Mucosa of stomach (tissue), 1 donor: ENCODE measurements around the gene IZUMO4.
"Not testable (repeated sequence)": the region's sequence is repeated elsewhere in the genome, so short reads cannot be mapped to it uniquely, and the experiment has no call there.

Experiments
- H3K27me3 ChIP-seq: one replicate; pipeline ENCODE4 v1.7.0; 2013; ENCODE audit warnings: mild to moderate bottlenecking, low read length; ENCODE audit not compliant: control insufficient read depth, insufficient read depth
- H3K36me3 ChIP-seq: one replicate; pipeline ENCODE4 v1.7.0; 2013; ENCODE audit warnings: low read length; ENCODE audit not compliant: control insufficient read depth, insufficient read depth
- H3K4me1 ChIP-seq: one replicate; pipeline ENCODE4 v1.7.0; 2013; ENCODE audit warnings: mild to moderate bottlenecking, low read length; ENCODE audit not compliant: control insufficient read depth, insufficient read depth
- H3K4me3 ChIP-seq: one replicate; pipeline ENCODE4 v1.7.0; 2013; ENCODE audit warnings: low read length
- H3K9ac ChIP-seq: one replicate; pipeline ENCODE4 v1.7.0; 2013; ENCODE audit warnings: mild to moderate bottlenecking, low read length, moderate library complexity
- H3K9me3 ChIP-seq: one replicate; pipeline ENCODE4 v1.7.0; 2013; ENCODE audit warnings: mild to moderate bottlenecking, low read length, moderate library complexity; ENCODE audit not compliant: control insufficient read depth
- donor health status: Pancreatic carcinoma.

Gene IZUMO4

GRCh38 chr19:2091926-2092525, 4.7 kb upstream of the IZUMO4 start:
- not testable (repeated sequence) for H3K9ac ChIP-seq, H3K36me3 ChIP-seq

DNA sequence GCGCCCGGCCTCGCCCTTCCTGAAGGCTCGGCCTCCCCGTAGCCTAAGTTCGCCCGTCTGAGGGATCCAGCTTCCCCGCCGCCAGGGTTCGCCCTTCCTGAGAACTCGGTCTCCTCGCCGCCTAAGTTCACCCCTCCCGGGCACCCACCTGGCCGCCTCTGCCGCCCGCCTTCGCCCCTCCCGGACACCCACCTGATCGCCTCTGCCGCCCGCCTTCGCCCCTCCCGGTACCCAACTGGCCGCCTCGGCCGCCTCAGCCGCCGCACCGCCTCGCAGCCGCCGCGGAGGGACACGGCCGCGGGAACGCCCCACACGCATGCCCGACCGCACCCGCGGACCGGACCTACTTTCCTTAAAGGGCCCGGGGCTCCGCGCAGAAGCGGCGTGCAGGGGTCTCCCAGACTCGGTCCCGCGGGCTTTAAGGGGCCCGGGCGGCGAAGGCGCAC, 658 bp upstream of the IZUMO4 start, which contains the start of gene MOB3A:
Gene MOB3A (minus strand): TSS at position 293 of the 446 bp plus-strand sequence. CDS start 17,766 bp downstream, outside the sequence.
- H3K4me1 ChIP-seq, result peaks cover 26% of the 10 kb centered on the region
- H3K9me3 ChIP-seq, result no peaks in the 10 kb centered on the region
- peak within 1 kb of the TSS; percentile 63 for H3K4me3 ChIP-seq
- peak within 1 kb of the TSS; percentile 73 for H3K9ac ChIP-seq
- no peaks in the 10 kb centered on the region for H3K27me3 ChIP-seq
- H3K36me3 ChIP-seq, result no peaks in the 10 kb centered on the region

More at GRCh38 chr19:2091926-2092525, 4.7 kb upstream of the IZUMO4 start:
- H3K9me3 ChIP-seq, H3K4me3 ChIP-seq, H3K27me3 ChIP-seq: not testable (repeated sequence)
- peaks cover 30% of the 10 kb centered on the region for H3K4me1 ChIP-seq

DNA sequence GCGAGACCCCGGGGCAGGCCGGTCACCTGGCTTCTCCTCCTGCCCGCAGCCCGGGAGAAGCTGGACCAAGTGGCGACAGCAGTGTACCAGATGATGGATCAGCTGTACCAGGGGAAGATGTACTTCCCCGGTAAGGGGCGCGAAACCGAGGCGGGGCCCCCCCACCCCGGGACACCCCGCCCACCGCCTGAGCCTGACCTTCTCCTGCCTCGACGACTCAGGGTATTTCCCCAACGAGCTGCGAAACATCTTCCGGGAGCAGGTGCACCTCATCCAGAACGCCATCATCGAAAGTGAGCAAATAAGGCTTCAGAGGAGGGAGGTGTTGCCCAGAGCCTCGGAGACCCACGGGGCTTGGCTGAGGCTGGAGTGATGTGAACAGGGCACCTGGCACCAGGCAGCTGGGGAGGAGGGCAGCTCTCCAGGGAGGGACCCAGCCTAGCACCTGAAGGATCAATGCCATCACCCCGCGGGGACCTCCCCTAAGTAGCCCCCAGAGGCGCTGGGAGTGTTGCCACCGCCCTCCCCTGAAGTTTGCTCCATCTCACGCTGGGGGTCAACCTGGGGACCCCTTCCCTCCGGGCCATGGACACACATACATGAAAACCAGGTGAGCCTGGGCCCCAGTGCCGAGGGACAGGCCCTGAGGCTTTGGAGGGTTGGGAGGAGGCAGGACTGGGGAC, 629 bp downstream of the IZUMO4 start:
- H3K4me3 ChIP-seq, result peak overlapping the region; percentile 63
- no peaks in the 10 kb centered on the region for H3K9me3 ChIP-seq
- peaks cover 6% of the 10 kb centered on the region for H3K36me3 ChIP-seq
- H3K4me1 ChIP-seq, result peaks cover 26% of the 10 kb centered on the region
- H3K9ac ChIP-seq, result peak overlapping the region; percentile 58
- H3K27me3 ChIP-seq, result no peaks in the 10 kb centered on the region

DNA sequence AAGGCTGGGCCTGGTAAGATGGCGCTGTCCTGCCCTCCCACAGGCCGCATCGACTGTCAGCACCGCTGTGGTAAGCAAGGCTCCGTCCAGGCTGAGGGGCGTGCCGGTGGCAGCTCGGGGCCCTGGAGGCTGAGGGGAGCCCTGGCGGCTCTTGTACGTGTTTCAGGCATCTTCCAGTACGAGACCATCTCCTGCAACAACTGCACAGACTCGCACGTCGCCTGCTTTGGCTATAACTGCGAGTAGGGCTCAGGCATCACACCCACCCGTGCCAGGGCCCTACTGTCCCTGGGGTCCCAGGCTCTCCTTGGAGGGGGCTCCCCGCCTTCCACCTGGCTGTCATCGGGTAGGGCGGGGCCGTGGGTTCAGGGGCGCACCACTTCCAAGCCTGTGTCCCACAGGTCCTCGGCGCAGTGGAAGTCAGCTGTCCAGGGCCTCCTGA, 1.2 kb downstream of the IZUMO4 start:
- H3K9ac ChIP-seq, result no peak overlapping the region
- no peak overlapping the region for H3K4me3 ChIP-seq

GRCh38 chr19:2099054-2099501, 2.4 kb downstream of the IZUMO4 start:
- H3K9ac ChIP-seq, result no peak overlapping the region
- H3K27me3 ChIP-seq, result no peaks in the 10 kb centered on the region
- H3K9me3 ChIP-seq, result no peaks in the 10 kb centered on the region
- peaks cover 21% of the 10 kb centered on the region for H3K4me1 ChIP-seq
- H3K36me3 ChIP-seq, result peaks cover 6% of the 10 kb centered on the region
- no peak overlapping the region for H3K4me3 ChIP-seq

More for the DNA sequence above, 1.2 kb downstream of the IZUMO4 start:
- Histone ChIP-seq H3K27me3 (no peaks in the 10 kb centered on the region), H3K36me3 (peaks cover 6% of the 10 kb centered on the region), H3K9me3 (no peaks in the 10 kb centered on the region), H3K4me1 (peaks cover 26% of the 10 kb centered on the region)

GRCh38 chr19:2099937-2100718, 3.4 kb downstream of the IZUMO4 start:
- Histone ChIP-seq H3K4me3 (no peak overlapping the region), H3K36me3 (peaks cover 6% of the 10 kb centered on the region), H3K4me1 (peaks cover 20% of the 10 kb centered on the region), H3K9ac (no peak overlapping the region), H3K27me3 (no peaks in the 10 kb centered on the region), H3K9me3 (no peaks in the 10 kb centered on the region)

GRCh38 chr19:2100719-2101061, 4.0 kb downstream of the IZUMO4 start:
- H3K36me3 ChIP-seq, result peaks cover 6% of the 10 kb centered on the region
- H3K27me3 ChIP-seq, result no peaks in the 10 kb centered on the region
- no peaks in the 10 kb centered on the region for H3K9me3 ChIP-seq
- H3K9ac ChIP-seq, result no peak overlapping the region
- H3K4me3 ChIP-seq, result no peak overlapping the region
- H3K4me1 ChIP-seq, result peaks cover 14% of the 10 kb centered on the region

DNA sequence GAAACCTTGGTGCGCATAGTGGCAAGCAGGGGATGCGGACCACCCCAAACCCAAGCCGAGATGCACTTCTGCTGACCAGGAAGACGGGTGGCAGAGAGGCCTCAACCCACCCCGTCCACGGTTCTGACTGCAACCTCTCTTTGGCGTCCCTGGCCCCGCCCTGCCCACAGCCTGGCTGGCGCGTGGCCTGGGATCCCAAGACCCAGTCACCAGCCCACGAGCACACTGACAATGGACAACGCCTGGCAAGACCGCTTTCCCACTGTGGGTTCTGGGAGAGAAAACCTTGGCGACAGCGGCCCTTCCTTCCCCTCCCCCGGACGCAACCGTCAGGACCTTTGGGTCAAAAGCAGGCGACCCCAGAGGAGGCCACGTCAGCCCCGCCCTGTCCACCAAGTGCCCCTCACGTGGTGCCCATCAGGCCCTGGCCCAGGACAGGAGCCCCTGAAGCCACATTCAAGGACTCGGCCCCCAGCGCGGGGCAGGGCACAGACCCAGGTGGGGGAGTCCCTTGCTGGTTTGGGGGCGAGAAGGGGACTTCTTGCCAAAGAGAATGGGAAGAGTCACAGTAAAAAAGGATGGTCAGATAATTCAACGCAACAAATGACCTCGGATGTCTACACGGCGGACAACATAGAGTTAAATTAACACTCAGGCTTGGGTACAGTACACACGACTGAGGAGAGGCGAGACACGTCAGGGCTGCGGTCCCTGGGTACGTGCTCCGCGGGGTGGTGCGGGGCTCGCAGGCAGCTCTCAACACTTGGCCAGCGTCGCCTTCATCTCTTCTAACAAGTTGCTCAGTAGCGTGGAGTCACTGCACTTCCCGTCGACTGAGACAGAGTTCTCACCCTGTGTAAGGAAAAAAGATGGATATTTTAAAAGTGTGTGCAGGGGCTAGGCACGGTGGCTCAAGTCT, 5.0 kb downstream of the IZUMO4 start:
- Histone ChIP-seq H3K4me3 (no peak overlapping the region), H3K36me3 (peaks cover 6% of the 10 kb centered on the region), H3K4me1 (peaks cover 13% of the 10 kb centered on the region), H3K9ac (no peak overlapping the region), H3K27me3 (no peaks in the 10 kb centered on the region), H3K9me3 (no peaks in the 10 kb centered on the region)

- H3K9me3 ChIP-seq, result no peaks in the 10 kb centered on the region
- H3K4me3 ChIP-seq, result no peak overlapping the region
- H3K4me1 ChIP-seq, result peaks cover 3% of the 10 kb centered on the region
- peaks cover 11% of the 10 kb centered on the region for H3K36me3 ChIP-seq
- H3K27me3 ChIP-seq, result no peaks in the 10 kb centered on the region
- no peak overlapping the region for H3K9ac ChIP-seq
Measured at GRCh38 chr19:2103045-2103707, 6.5 kb downstream of the IZUMO4 start.

- H3K9me3 ChIP-seq, result no peaks in the 10 kb centered on the region
- H3K4me1 ChIP-seq, result no peaks in the 10 kb centered on the region
- peaks cover 22% of the 10 kb centered on the region for H3K36me3 ChIP-seq
- H3K27me3 ChIP-seq, result no peaks in the 10 kb centered on the region
- no peak overlapping the region for H3K4me3 ChIP-seq
- H3K9ac ChIP-seq, result no peak overlapping the region
Measured at GRCh38 chr19:2108251-2109016, 11.7 kb downstream of the IZUMO4 start.
